Hepatocyte (in vitro differentiated cells): ENCODE measurements around the gene CLMP. TPM values are rescaled to one million over a fixed set of nuclear protein-coding genes. Genes with fewer than 3 reads are reported as not detected.
A peak's percentile ranks its signal among the peaks of the same experiment; 100 is the strongest.

Experiments
- DNase-seq: peaks from one replicate; pipeline ENCODE4 v3.0.0-alpha.2; 2016; ENCODE audit warnings: low spot score
- H2AFZ ChIP-seq: fragments of 200-600 bp; sonication (generic); 2 replicates; pipeline ENCODE4 v1.6.0; 2016; ENCODE audit warnings: antibody characterized with exemption, mild to moderate bottlenecking
- H3K27ac ChIP-seq: fragments of 200-600 bp; sonication (generic); 2 replicates; pipeline ENCODE4 v1.5.1; 2016; ENCODE audit warnings: mild to moderate bottlenecking
- H3K27me3 ChIP-seq: fragments of 200-600 bp; sonication (generic); 2 replicates; pipeline ENCODE4 v1.6.1; 2016
- H3K36me3 ChIP-seq: fragments of 200-600 bp; sonication (generic); replicated peaks from 2 replicates; pipeline ENCODE4 v1.5.1; 2016; ENCODE audit warnings: low read depth; ENCODE audit not compliant: insufficient read depth
- H3K4me1 ChIP-seq: fragments of 200-600 bp; sonication (generic); 2 replicates; pipeline ENCODE4 v1.5.1; 2016; ENCODE audit warnings: mild to moderate bottlenecking, moderate library complexity; ENCODE audit not compliant: insufficient read depth
- H3K4me2 ChIP-seq: fragments of 200-600 bp; sonication (generic); 2 replicates; pipeline ENCODE4 v1.6.0; 2016
- H3K4me3 ChIP-seq: fragments of 200-600 bp; sonication (generic); 2 replicates; pipeline ENCODE4 v1.5.1; 2016; ENCODE audit warnings: mild to moderate bottlenecking
- H3K79me2 ChIP-seq: fragments of 200-600 bp; sonication (generic); 2 replicates; pipeline ENCODE4 v1.6.0; 2017; ENCODE audit warnings: mild to moderate bottlenecking
- H3K9me2 ChIP-seq: fragments of 200-600 bp; sonication (generic); replicated peaks from 2 replicates; pipeline ENCODE4 v1.6.0; 2017; ENCODE audit warnings: mild to moderate bottlenecking; ENCODE audit not compliant: insufficient read depth
- H3K9me3 ChIP-seq: fragments of 200-600 bp; sonication (generic); 2 replicates; pipeline ENCODE4 v1.5.1; 2016; ENCODE audit warnings: low read depth, mild to moderate bottlenecking
- H4K20me1 ChIP-seq: fragments of 200-600 bp; sonication (generic); 2 replicates; pipeline ENCODE4 v1.6.0; 2016; ENCODE audit warnings: mild to moderate bottlenecking; ENCODE audit not compliant: insufficient read depth, poor library complexity, severe bottlenecking
- EZH2 ChIP-seq: fragments of 200-600 bp; sonication (generic); IDR thresholded peaks from 2 replicates; pipeline ENCODE4 v1.6.1; 2016; ENCODE audit warnings: antibody characterized with exemption, mild to moderate bottlenecking, borderline replicate concordance
- EZH2phosphoT487 ChIP-seq: fragments of 200-600 bp; sonication (generic); IDR thresholded peaks from one replicate; pipeline ENCODE4 v1.6.1; 2018; ENCODE audit warnings: antibody characterized with exemption, mild to moderate bottlenecking, low read depth, moderate library complexity; ENCODE audit not compliant: unreplicated experiment, severe bottlenecking
- WGBS: methylation state at CpG from one replicate; pipeline ENCODE4 v1.1.6; 2016; ENCODE audit warnings: low lambda C conversion rate; ENCODE audit errors: missing lambda C conversion rate; 5-methylcytosine and 5-hydroxymethylcytosine counted together
- polyA plus RNA-seq: library from polyadenylated mRNA; unstranded; fragments of >200 nt; fragmentation: Nextera tagmentation; extraction: Ambion mirVana; gene quantifications from 2 replicates; pipeline ENCODE4 v1.2.1, GENCODE V29; 2016
- total RNA-seq: library from RNA; depleted of rRNA; stranded (reverse); fragments of >200 nt; gene quantifications from 2 replicates; pipeline ENCODE4 v1.2.3, GENCODE V29; 2014
- TF ChIP-seq, protein P1 (sequence below): fragments of 200-600 bp; sonication (generic); IDR thresholded peaks from 2 replicates; pipeline ENCODE4 v1.5.1; 2016; ENCODE audit warnings: antibody characterized with exemption, mild to moderate bottlenecking; ENCODE audit not compliant: poor library complexity

The CLMP gene
- total and polyA plus RNA-seq, 2 experiments from 2014 or later = 23.3 to 59.4 TPM

DNA sequence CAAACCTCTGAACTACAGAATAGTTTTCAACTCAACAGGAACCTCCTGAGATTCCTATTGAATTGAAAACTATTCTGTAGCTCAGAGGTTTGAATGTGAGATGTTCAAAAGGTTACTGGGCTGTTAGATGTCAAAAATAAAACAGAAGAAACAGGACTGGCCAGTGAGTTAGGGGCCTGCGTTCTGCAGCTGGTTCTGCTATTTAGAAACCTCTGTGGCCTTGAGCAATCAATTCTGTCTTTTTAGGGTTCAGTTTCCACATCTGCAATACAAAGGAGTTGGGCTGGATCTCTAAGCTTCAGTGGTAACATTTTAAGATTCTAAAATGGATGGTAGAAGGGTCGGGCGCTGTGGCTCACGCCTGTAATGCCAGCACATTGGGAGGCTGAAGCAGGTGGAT lies 55.8 kb downstream of the CLMP start:
- Histone ChIP-seq H3K4me1 (peaks cover 25% of the 10 kb centered on the region), H3K79me2 (peaks cover 4% of the 10 kb centered on the region), H3K9me2 (no peaks in the 10 kb centered on the region), H3K4me3 (no peak overlapping the region), H4K20me1 (no peaks in the 10 kb centered on the region), H3K36me3 (no peaks in the 10 kb centered on the region), H2AFZ (no peak overlapping the region), H3K4me2 (no peak overlapping the region), H3K27me3 (no peaks in the 10 kb centered on the region), H3K27ac (peak overlapping the region; percentile 92), H3K9me3 (no peaks in the 10 kb centered on the region)
- TF ChIP-seq EZH2 (no peak), EZH2phosphoT487 (no peak)
- TF ChIP-seq, protein P1, sequence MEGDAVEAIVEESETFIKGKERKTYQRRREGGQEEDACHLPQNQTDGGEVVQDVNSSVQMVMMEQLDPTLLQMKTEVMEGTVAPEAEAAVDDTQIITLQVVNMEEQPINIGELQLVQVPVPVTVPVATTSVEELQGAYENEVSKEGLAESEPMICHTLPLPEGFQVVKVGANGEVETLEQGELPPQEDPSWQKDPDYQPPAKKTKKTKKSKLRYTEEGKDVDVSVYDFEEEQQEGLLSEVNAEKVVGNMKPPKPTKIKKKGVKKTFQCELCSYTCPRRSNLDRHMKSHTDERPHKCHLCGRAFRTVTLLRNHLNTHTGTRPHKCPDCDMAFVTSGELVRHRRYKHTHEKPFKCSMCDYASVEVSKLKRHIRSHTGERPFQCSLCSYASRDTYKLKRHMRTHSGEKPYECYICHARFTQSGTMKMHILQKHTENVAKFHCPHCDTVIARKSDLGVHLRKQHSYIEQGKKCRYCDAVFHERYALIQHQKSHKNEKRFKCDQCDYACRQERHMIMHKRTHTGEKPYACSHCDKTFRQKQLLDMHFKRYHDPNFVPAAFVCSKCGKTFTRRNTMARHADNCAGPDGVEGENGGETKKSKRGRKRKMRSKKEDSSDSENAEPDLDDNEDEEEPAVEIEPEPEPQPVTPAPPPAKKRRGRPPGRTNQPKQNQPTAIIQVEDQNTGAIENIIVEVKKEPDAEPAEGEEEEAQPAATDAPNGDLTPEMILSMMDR = no peak
- DNase-seq = no peak
- 89% methylated on average over 4 of the region's 4 CpGs for WGBS

DNA sequence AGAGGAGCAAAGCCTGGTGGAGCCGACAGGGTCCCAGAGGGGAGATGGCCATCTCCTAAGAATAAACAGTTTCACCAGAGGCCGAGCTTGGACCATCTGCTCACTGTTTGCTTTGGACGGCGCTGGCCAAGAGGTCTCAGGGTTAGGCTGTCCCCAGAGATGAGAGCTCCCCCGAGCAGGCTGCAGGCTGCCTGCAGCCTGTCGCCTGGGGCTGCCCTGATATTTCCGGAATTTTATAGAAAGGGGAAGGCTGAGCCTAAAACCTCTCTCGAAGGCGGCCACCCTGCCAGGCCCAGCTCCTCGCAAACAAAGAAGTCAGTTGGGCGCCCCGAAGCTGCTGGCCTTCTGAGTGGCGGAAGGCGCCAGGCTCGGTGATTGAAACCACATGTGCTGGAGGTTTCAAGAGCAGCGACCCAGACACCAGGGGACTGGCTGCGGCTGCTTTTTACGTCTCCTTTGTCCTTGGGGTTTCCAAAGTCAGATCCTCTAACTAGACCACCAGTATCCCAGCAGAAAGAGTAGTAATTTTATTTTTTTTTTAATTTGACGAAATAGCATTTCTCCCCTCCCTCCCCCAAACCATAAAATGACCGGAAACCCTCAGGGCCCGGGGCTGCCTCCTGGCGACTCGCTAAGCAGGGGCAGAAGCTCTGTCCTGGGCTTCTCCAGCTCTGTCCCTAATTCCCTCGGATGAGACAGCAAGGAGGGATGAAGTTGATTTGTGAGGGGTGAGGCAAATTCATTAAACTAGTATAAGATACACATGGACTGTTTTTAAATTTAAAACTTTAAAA lies 57.4 kb downstream of the CLMP start:
- WGBS = 30% methylated on average over 24 of the region's 24 CpGs
- H3K36me3 ChIP-seq = no peaks in the 10 kb centered on the region
- H3K9me2 ChIP-seq = no peaks in the 10 kb centered on the region
- peak overlapping the region; percentile 67 for H3K4me2 ChIP-seq
- H3K4me3 ChIP-seq = no peak overlapping the region
- TF ChIP-seq EZH2 = no peak
- TF ChIP-seq EZH2phosphoT487 = no peak
- TF ChIP-seq, protein P1 = no peak
- H2AFZ ChIP-seq = peak overlapping the region; percentile 9
- no peaks in the 10 kb centered on the region for H3K9me3 ChIP-seq
- no peaks in the 10 kb centered on the region for H3K27me3 ChIP-seq
- peaks cover 4% of the 10 kb centered on the region for H3K79me2 ChIP-seq
- peak; percentile 66 for DNase-seq
- H4K20me1 ChIP-seq = no peaks in the 10 kb centered on the region
- peaks cover 25% of the 10 kb centered on the region for H3K4me1 ChIP-seq
- H3K27ac ChIP-seq = peak overlapping the region; percentile 92

DNA sequence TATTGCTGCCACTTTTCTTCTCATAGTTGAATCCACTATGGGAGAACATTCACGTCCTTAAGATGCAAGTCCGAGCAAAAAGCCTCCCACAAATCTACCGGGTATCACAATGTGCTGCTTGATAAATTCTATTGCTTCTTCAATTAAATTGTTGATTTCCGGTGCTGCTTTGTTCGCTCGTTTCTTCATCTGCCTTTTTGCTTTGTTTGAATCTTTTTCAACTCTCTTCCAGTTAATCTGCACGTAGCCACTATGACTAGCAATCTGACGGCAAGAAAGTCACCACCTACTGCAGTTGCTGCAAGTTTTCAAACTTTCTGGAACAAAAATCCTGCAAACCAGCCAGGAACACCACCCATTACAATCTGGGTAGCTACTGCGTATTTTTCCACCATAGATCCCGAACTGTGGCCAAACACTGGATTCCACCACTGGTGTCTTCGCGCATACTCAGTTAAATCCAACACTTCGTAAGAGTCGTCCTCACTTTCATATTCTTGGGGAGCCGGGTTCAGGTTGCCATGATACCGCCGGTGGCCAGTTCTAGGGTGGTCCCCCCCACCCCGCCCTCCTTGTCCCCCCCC lies 59.1 kb downstream of the CLMP start:
- H3K9me2 ChIP-seq = no peaks in the 10 kb centered on the region
- no peaks in the 10 kb centered on the region for H3K36me3 ChIP-seq
- no peak overlapping the region for H2AFZ ChIP-seq
- H4K20me1 ChIP-seq = no peaks in the 10 kb centered on the region
- TF ChIP-seq, protein P1 = no peak
- TF ChIP-seq EZH2 (no peak), EZH2phosphoT487 (no peak)
- H3K27me3 ChIP-seq = no peaks in the 10 kb centered on the region
- H3K4me1 ChIP-seq = peaks cover 25% of the 10 kb centered on the region
- DNase-seq = no peak
- H3K27ac ChIP-seq = no peak overlapping the region
- WGBS = 95% methylated on average over 16 of the region's 18 CpGs
- H3K4me3 ChIP-seq = no peak overlapping the region
- no peak overlapping the region for H3K4me2 ChIP-seq
- peaks cover 4% of the 10 kb centered on the region for H3K79me2 ChIP-seq
- no peaks in the 10 kb centered on the region for H3K9me3 ChIP-seq
